ENCODE data around the gene RNASE8. TPM values are rescaled to one million over a fixed set of nuclear protein-coding genes. Genes with fewer than 3 reads are reported as not detected.

The RNASE8 gene
- total RNA-seq, 3 donors from 2014 or later (not counting 1 experiment from before 2014, with no cell fraction given), result not detected

GRCh38 chr14:21026274-21026987 lies 31.2 kb upstream of the RNASE8 start:
- Histone ChIP-seq H3K27me3 (ENCODE audit: control insufficient read depth, insufficient read depth, low read length) (peaks cover 2% of the 10 kb centered on the region), H3K9me3 (ENCODE audit: control insufficient read depth, insufficient read depth, low read length) (no peaks in the 10 kb centered on the region), H3K36me3 (ENCODE audit: control insufficient read depth, insufficient read depth, low read length) (no peaks in the 10 kb centered on the region), H3K4me3 (ENCODE audit: low read length) (no peak overlapping the region), H3K27ac (ENCODE audit: low read length) (no peak overlapping the region), H3K4me1 (ENCODE audit: control insufficient read depth, insufficient read depth, low read length) (peaks cover 23% of the 10 kb centered on the region)
- no peak for TF ChIP-seq CTCF (IDR thresholded peaks at IDR 0.05)
- peaks cover 0 to 15% of the 10 kb centered on the region in 2 donors for H3K27me3 Mint-ChIP-seq (ENCODE audit: low read depth in 2 of 2)
- H3K4me3 Mint-ChIP-seq, result peak overlapping the region; percentile 65
- peak overlapping the region in 1 of 2 donors; percentile 20 for H3K27ac Mint-ChIP-seq
- no peaks in the 10 kb centered on the region for H3K9me3 Mint-ChIP-seq
- H3K4me1 Mint-ChIP-seq, result peaks cover 7 to 13% of the 10 kb centered on the region in 2 donors
- DNase-seq (no peak), ATAC-seq (no peak)
- no peaks in the 10 kb centered on the region for H3K36me3 Mint-ChIP-seq
- 79% methylated on average over 6 of the region's 7 CpGs for WGBS (ENCODE audit: insufficient coverage)
- intact Hi-C loops (cut with micrococcal nuclease), result no loop called here

- no peak for ATAC-seq
- H3K4me3 Mint-ChIP-seq, result peak overlapping the region; percentile 38
- H3K27ac ChIP-seq (ENCODE audit: low read length), result no peak overlapping the region
These were observed 30.7 kb upstream of the RNASE8 start for GRCh38 chr14:21026988-21027315.

GRCh38 chr14:21029917-21030316 lies 27.7 kb upstream of the RNASE8 start, which contains the start of gene TPPP2:
Gene TPPP2 (plus strand): TSS chr14:21030217. CDS start chr14:21030582, 365 bp downstream.
- 94% methylated on average over 5 of the region's 5 CpGs for WGBS (ENCODE audit: insufficient coverage)
- no peak within 1 kb of the TSS for H3K27ac Mint-ChIP-seq
- Histone ChIP-seq H3K27me3 (ENCODE audit: control insufficient read depth, insufficient read depth, low read length) (no peaks in the 10 kb centered on the region), H3K4me1 (ENCODE audit: control insufficient read depth, insufficient read depth, low read length) (peaks cover 8% of the 10 kb centered on the region), H3K4me3 (ENCODE audit: low read length) (no peak within 1 kb of the TSS), H3K36me3 (ENCODE audit: control insufficient read depth, insufficient read depth, low read length) (no peaks in the 10 kb centered on the region), H3K9me3 (ENCODE audit: control insufficient read depth, insufficient read depth, low read length) (no peaks in the 10 kb centered on the region), H3K27ac (ENCODE audit: low read length) (no peak within 1 kb of the TSS)
- H3K4me1 Mint-ChIP-seq, result peaks cover 0 to 5% of the 10 kb centered on the region in 2 donors
- H3K4me3 Mint-ChIP-seq, result no peak within 1 kb of the TSS
- H3K9me3 Mint-ChIP-seq, result no peaks in the 10 kb centered on the region
- ATAC-seq, result no peak
- intact Hi-C loops (cut with micrococcal nuclease), result no loop called here
- no peak for TF ChIP-seq CTCF (IDR thresholded peaks at IDR 0.05)
- H3K27me3 Mint-ChIP-seq (ENCODE audit: low read depth in 2 of 2), result peaks cover 11 to 18% of the 10 kb centered on the region in 2 donors
- no peak for DNase-seq
- H3K36me3 Mint-ChIP-seq, result no peaks in the 10 kb centered on the region

More at GRCh38 chr14:21026988-21027315, 30.7 kb upstream of the RNASE8 start:
- no peak for TF ChIP-seq CTCF (IDR thresholded peaks at IDR 0.05)
- H3K9me3 ChIP-seq (ENCODE audit: control insufficient read depth, insufficient read depth, low read length), result no peaks in the 10 kb centered on the region
- DNase-seq, result no peak
- Mint-ChIP-seq H3K4me1 (peaks cover 7 to 13% of the 10 kb centered on the region in 2 donors), H3K36me3 (no peaks in the 10 kb centered on the region), H3K27ac (peak overlapping the region in 1 of 2 donors; percentile 1), H3K27me3 (ENCODE audit: low read depth in 2 of 2) (peaks cover 5 to 18% of the 10 kb centered on the region in 2 donors), H3K9me3 (no peaks in the 10 kb centered on the region)
- H3K4me1 ChIP-seq (ENCODE audit: control insufficient read depth, insufficient read depth, low read length), result peaks cover 23% of the 10 kb centered on the region
- no peak overlapping the region for H3K4me3 ChIP-seq (ENCODE audit: low read length)
- H3K27me3 ChIP-seq (ENCODE audit: control insufficient read depth, insufficient read depth, low read length), result peaks cover 2% of the 10 kb centered on the region
- WGBS (ENCODE audit: insufficient coverage), result 56% methylated on average over 3 of the region's 3 CpGs
- H3K36me3 ChIP-seq (ENCODE audit: control insufficient read depth, insufficient read depth, low read length), result no peaks in the 10 kb centered on the region
- intact Hi-C loops (cut with micrococcal nuclease), result no loop called here

Data from natural killer cell (primary cell).